OCI-LY3 (cell line): ENCODE results near the gene TAF1C.

Source experiments
- EZH2phosphoT487 ChIP-seq: fragments of 200-600 bp; shearing (Covaris generic); IDR thresholded peaks from 2 replicates; pipeline ENCODE4 v1.6.1; 2018; ENCODE audit warnings: antibody characterized with exemption, mixed run types, low read depth
- TF ChIP-seq, protein P1 (sequence below): fragments of 200-600, 300-600 bp; sonication (generic); IDR thresholded peaks from 2 replicates; pipeline ENCODE4 v1.5.1; 2014; ENCODE audit warnings: antibody characterized with exemption, low read length, low read depth

DNA sequence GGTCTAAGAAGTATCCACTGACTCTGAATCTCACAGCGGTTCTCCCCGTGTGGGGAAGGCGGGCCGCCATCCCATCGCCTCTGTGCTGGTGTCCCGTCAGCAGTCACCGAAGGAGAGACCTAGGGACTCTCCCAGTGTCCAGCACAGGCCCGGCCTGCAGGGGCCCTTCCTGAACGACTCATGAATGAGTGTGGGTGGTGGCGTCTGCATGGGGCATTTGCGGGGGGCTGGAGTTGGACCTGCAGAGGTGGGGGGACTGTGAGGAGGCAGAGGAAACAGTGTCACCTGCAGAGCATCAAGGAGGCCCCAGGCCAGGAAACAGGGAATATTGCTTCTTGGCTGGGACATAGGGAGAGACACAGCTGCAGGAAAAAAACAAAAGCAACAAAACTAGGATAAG lies 42.6 kb upstream of the TAF1C start:
- TF ChIP-seq, protein P1, sequence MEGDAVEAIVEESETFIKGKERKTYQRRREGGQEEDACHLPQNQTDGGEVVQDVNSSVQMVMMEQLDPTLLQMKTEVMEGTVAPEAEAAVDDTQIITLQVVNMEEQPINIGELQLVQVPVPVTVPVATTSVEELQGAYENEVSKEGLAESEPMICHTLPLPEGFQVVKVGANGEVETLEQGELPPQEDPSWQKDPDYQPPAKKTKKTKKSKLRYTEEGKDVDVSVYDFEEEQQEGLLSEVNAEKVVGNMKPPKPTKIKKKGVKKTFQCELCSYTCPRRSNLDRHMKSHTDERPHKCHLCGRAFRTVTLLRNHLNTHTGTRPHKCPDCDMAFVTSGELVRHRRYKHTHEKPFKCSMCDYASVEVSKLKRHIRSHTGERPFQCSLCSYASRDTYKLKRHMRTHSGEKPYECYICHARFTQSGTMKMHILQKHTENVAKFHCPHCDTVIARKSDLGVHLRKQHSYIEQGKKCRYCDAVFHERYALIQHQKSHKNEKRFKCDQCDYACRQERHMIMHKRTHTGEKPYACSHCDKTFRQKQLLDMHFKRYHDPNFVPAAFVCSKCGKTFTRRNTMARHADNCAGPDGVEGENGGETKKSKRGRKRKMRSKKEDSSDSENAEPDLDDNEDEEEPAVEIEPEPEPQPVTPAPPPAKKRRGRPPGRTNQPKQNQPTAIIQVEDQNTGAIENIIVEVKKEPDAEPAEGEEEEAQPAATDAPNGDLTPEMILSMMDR: no peak
- no peak for TF ChIP-seq EZH2phosphoT487
